Tracheal epithelial cell (primary cell): Measurements from ENCODE around the gene ZBTB8A. TPM values are rescaled to one million over a fixed set of nuclear protein-coding genes. Genes with fewer than 3 reads are reported as not detected.

Experiments used
- total RNA-seq: library from RNA; depleted of rRNA; stranded (reverse); fragments of >200 nt; gene quantifications from 2 replicates; pipeline ENCODE4 v1.2.1, GENCODE V29; 2014

ZBTB8A gene
- total RNA-seq, result 6.7 and 10.4 TPM in 2 replicates

DNA sequence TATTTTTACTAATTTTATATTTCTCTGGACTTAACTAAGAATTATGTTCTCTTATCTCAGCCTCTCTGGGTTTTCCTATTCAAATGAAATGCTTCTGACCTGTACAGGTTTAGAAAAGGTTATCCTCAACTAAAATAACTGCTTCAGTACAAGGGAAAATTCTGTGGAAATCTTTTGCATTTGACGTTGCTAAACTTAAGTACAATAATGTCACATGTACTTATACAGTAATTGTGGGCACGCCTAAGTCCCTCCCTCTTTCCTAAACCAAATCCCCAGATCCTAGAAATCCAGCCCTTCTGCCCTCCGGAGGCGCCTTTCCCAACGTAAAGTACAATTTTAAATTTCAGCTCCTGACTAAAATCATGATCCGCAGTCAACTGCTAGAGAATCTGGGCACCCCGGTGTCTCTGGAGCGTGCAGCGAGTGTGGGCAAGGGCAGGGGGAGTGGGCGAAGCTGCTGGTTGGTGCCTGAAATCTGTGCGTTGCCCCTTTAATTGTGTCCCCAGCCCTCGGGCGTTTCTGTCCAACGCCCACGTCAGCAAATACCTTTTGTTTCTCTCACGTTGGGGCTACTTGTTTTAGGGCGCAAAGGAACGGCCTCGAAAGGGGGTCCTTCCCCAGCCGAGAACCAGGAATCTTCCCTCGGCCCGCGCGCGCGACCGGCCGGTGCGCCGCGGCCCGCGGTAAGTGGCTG lies at the start of gene ZBTB8A:
ZBTB8A (plus strand) TSS at position 541 of the 697 bp plus-strand sequence. CDS start 53,505 bp downstream, outside the sequence.

DNA sequence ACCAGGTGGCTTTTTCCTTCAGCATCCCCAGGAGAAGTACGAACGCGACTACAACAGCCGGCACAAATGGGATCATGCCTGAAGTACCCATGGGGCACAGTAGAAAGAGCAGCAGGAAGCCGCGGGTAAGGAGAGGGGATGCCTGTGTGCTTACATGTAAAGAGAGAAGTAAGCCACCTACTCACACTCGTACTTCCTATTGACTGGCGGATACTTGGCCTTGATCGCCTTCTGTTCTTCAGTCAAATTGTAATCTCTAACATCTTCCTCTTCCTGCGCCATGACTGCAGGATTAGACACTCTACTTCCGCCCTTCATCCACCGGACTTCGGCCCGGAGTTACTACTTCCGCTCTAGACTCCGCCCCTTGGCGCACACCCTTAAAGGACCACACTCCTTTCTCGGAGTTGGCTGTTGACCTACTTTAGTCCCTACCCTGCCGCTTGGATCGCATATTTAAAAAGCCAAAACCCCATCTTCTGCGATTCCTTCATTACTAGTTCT lies 111.1 kb downstream of the ZBTB8A start, which contains the start of gene ZBTB8OS:
ZBTB8OS (minus strand) TSS at position 303 of the 504 bp plus-strand sequence; CDS start at position 282, 21 bp downstream.

DNA sequence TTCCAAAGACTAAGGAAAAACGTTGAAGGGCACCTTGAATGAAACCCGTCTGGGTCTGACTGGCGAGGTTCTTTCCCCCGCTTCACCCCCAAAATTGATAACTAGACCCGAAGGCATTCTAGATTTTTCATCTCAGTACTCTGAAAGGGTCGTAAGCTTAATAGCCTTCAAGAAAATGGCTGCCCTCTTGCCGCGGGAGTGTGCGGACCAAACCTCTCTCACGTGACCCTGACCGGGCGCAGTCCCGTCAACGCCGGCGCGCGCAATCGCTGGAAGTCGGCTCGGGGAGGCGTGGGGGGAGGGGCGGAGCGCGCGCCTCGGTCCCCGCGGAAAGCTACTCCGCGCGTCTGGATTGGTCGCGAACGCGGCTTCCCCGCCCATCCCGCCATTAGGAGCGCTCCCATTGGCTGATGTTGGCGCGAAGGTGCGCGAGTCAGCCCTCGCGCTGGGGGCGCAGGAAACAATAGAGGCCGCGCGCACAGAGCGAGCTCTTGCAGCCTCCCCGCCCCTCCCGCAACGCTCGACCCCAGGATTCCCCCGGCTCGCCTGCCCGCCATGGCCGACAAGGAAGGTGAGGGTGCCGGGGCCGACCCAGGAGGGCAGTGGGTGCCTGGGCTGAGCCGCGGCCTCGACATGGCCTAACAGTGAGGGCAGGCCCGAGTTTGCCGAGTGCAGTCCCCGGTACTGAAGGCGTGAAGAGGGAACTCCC lies 111.7 kb downstream of the ZBTB8A start, which contains the start of gene RBBP4:
RBBP4 (plus strand) TSS at position 457 of the 709 bp plus-strand sequence; CDS start at position 556, 99 bp downstream.

Other genes with a start within 250 kb of the ZBTB8A start
- gene HDAC1, start 247.3 kb upstream of the ZBTB8A start, total RNA-seq, result 69.9 and 72.5 TPM in 2 replicates
- 4.5 and 31.3 TPM in 2 replicates for gene MARCKSL1, start 203.2 kb upstream of the ZBTB8A start, total RNA-seq
- 0.48 TPM in 1 of 2 replicates, not detected in the other for gene FAM229A, start 176.9 kb upstream of the ZBTB8A start, total RNA-seq
- not detected in 2 replicates for gene TSSK3, start 176.9 kb upstream of the ZBTB8A start, total RNA-seq
- gene BSDC1, start 145.0 kb upstream of the ZBTB8A start, total RNA-seq, result 42.0 and 46.7 TPM in 2 replicates
- gene ZBTB8B, start 74.4 kb upstream of the ZBTB8A start, total RNA-seq, result not detected in 2 replicates
- 20.5 and 32.6 TPM in 2 replicates for gene ZBTB8OS, start 111.1 kb downstream of the ZBTB8A start, total RNA-seq
- gene RBBP4, start 111.8 kb downstream of the ZBTB8A start, total RNA-seq, result 99.5 and 138 TPM in 2 replicates
- 8.3 and 18.8 TPM in 2 replicates for gene SYNC, start 163.3 kb downstream of the ZBTB8A start, total RNA-seq